ENCODE data around the gene CNGA1.

DNA sequence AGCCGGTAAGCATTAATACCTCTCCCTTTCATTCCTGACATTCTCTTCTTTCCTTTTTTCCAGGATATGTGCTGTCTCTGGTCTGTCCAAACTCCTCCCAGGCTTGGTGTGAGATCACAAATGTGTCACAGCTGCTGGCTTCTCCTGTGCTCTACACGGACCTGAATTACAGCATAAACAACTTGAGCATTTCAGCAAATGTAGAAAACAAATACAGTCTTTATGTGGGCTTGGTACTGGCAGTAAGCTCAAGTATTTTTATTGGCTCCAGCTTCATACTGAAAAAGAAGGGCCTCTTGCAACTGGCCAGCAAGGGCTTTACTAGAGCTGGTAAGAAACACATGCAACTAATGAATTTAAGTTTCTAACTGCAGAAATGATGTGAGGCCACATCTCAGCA is 8.5 kb upstream of the CNGA1 start:
- TF ChIP-seq, protein P1, sequence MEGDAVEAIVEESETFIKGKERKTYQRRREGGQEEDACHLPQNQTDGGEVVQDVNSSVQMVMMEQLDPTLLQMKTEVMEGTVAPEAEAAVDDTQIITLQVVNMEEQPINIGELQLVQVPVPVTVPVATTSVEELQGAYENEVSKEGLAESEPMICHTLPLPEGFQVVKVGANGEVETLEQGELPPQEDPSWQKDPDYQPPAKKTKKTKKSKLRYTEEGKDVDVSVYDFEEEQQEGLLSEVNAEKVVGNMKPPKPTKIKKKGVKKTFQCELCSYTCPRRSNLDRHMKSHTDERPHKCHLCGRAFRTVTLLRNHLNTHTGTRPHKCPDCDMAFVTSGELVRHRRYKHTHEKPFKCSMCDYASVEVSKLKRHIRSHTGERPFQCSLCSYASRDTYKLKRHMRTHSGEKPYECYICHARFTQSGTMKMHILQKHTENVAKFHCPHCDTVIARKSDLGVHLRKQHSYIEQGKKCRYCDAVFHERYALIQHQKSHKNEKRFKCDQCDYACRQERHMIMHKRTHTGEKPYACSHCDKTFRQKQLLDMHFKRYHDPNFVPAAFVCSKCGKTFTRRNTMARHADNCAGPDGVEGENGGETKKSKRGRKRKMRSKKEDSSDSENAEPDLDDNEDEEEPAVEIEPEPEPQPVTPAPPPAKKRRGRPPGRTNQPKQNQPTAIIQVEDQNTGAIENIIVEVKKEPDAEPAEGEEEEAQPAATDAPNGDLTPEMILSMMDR (IDR thresholded peaks at IDR 0.05) = no peak
- no peak for TF ChIP-seq POLR2A (IDR thresholded peaks at IDR 0.05)

All from testis (tissue), 2 donors.